A549 (cell line): ENCODE data around the gene ING5. TPM values are rescaled to one million over a fixed set of nuclear protein-coding genes. Genes with fewer than 3 reads are reported as not detected.
A peak's percentile ranks its signal among the peaks of the same experiment; 100 is the strongest.

Experiments used
- ATAC-seq, 2 experiments: fragments of 200-7000 bp in 1 of 2; fragments of >200 bp in 1 of 2; cut with Nextera tagmentation in 1 of 2; cut with Tn5 transposase in 1 of 2; 3 replicates each; pipeline versions ENCODE4 v1.8.0 to v1.9.1; 2018 to 2020; ENCODE audit warnings: mild to moderate bottlenecking in 1 of 2, moderate library complexity in 1 of 2
- CTCF ChIA-PET: fragments of 300-600 bp; sonication (Branson Sonifier 250); formaldehyde crosslinking; extraction: SDS; loops from one replicate; lab custom pipeline; 2021; ENCODE audit warnings: antibody characterized with exemption, inconsistent platforms; lab: Yijun Ruan, JAX
- POLR2A ChIA-PET: fragments of 350-600 bp; formaldehyde crosslinking; extraction: SDS; loops from one replicate; lab custom pipeline; 2021; ENCODE audit warnings: antibody characterized with exemption, inconsistent platforms; lab: Yijun Ruan, JAX
- DNase-seq, 2 experiments: peaks; one replicate each; pipeline versions ENCODE4 v3.0.0 to v3.0.0-alpha.2; 2011 to 2016; ENCODE audit warnings: low read depth in 1 of 2, low spot score in 1 of 2
- FAIRE-seq: peaks from 2 replicates; lab custom pipeline; 2011; peaks lifted over from hg19 to GRCh38; lab: Jason Lieb, UNC
- H3K27ac ChIP-seq, 2 experiments: fragments of >200 bp; sonication (Bioruptor Twin); formaldehyde crosslinking; 3 replicates each; pipeline ENCODE4 v1.5.1; 2016 to 2017
- H3K4me1 ChIP-seq: fragments of >200 bp; sonication (Bioruptor Twin); formaldehyde crosslinking; 3 replicates; pipeline ENCODE4 v1.6.1; 2016
- H3K4me2 ChIP-seq: fragments of >200 bp; sonication (Bioruptor Twin); formaldehyde crosslinking; 3 replicates; pipeline ENCODE4 v1.6.1; 2016
- H3K4me3 ChIP-seq: fragments of >200 bp; sonication (Bioruptor Twin); formaldehyde crosslinking; 3 replicates; pipeline ENCODE4 v1.5.1; 2016
- H3K9me3 ChIP-seq: fragments of >200 bp; sonication (Bioruptor Twin); formaldehyde crosslinking; 3 replicates; pipeline ENCODE4 v1.6.1; 2016
- BCL3 ChIP-seq: fragments of >200 bp; sonication (Bioruptor Twin); formaldehyde crosslinking; IDR thresholded peaks from 3 replicates; pipeline ENCODE4 v1.6.1; 2016
- BHLHE40 ChIP-seq: IDR thresholded peaks from 2 replicates; pipeline ENCODE4 v1.6.1; 2012; ENCODE audit warnings: low read depth, low read length, inconsistent platforms
- CBX8 ChIP-seq: fragments of 200-600 bp; sonication (generic); IDR thresholded peaks from 2 replicates; pipeline ENCODE4 v1.6.1; 2016
- CHD2 ChIP-seq: fragments of 150-350 bp; IDR thresholded peaks from 2 replicates; pipeline ENCODE4 v1.6.1; 2014; ENCODE audit warnings: low read length; ENCODE audit not compliant: partially characterized antibody
- CHD4 ChIP-seq: fragments of 200-600 bp; sonication (generic); IDR thresholded peaks from 2 replicates; pipeline ENCODE4 v1.6.1; 2016; ENCODE audit warnings: antibody characterized with exemption, mild to moderate bottlenecking, borderline replicate concordance
- CTCF ChIP-seq: fragments of >200 bp; sonication (Bioruptor Twin); formaldehyde crosslinking; IDR thresholded peaks from 3 replicates; pipeline ENCODE4 v1.5.1; 2016
- EHF ChIP-seq: fragments of 250-450 bp; sonication (Bioruptor Pico); IDR thresholded peaks from 2 replicates; pipeline ENCODE4 v1.5.0; 2020; ENCODE audit warnings: mild to moderate bottlenecking
- FOXS1 ChIP-seq: fragments of 250-450 bp; sonication (Bioruptor Pico); IDR thresholded peaks from 2 replicates; pipeline ENCODE4 v1.5.0; 2020; ENCODE audit warnings: mild to moderate bottlenecking, moderate library complexity
- HDAC2 ChIP-seq: fragments of 200-600 bp; sonication (generic); IDR thresholded peaks from 2 replicates; pipeline ENCODE4 v1.6.1; 2016
- HEYL ChIP-seq: fragments of 250-450 bp; sonication (Bioruptor Pico); IDR thresholded peaks from 2 replicates; pipeline ENCODE4 v1.8.0; 2021; ENCODE audit warnings: mild to moderate bottlenecking, moderate library complexity
- HOXA7 ChIP-seq: fragments of 250-450 bp; sonication (Bioruptor Pico); IDR thresholded peaks from 2 replicates; pipeline ENCODE4 v1.5.0; 2020; ENCODE audit warnings: mild to moderate bottlenecking, moderate library complexity
- HOXB5 ChIP-seq: fragments of 250-450 bp; sonication (Bioruptor Pico); IDR thresholded peaks from 2 replicates; pipeline ENCODE4 v1.5.0; 2020; ENCODE audit warnings: mild to moderate bottlenecking, moderate library complexity
- JUNB ChIP-seq: fragments of >200 bp; sonication (Bioruptor Twin); formaldehyde crosslinking; IDR thresholded peaks from 2 replicates; pipeline ENCODE4 v1.6.1; 2016
- MAFK ChIP-seq: fragments of 450-650 bp; IDR thresholded peaks from 2 replicates; pipeline ENCODE4 v1.6.1; 2014; ENCODE audit not compliant: partially characterized antibody
- MYC ChIP-seq: IDR thresholded peaks from 2 replicates; pipeline ENCODE4 v1.6.1; 2012; ENCODE audit warnings: mild to moderate bottlenecking, inconsistent platforms, low read length, improper control_type of control experiment, borderline replicate concordance
- NPAS2 ChIP-seq: fragments of 250-450 bp; sonication (Bioruptor Pico); IDR thresholded peaks from 2 replicates; pipeline ENCODE4 v1.8.0; 2022; ENCODE audit warnings: mild to moderate bottlenecking, moderate library complexity, borderline replicate concordance
- PHF8 ChIP-seq: fragments of 200-600 bp; sonication (generic); IDR thresholded peaks from 2 replicates; pipeline ENCODE4 v1.6.1; 2016; ENCODE audit warnings: low read depth, mild to moderate bottlenecking, antibody characterized with exemption, moderate library complexity, borderline replicate concordance
- POLR2A ChIP-seq: IDR thresholded peaks from 2 replicates; pipeline ENCODE4 v1.6.1; 2012; ENCODE audit warnings: mild to moderate bottlenecking, low read length
- POLR2AphosphoS2 ChIP-seq: conservative IDR thresholded peaks from 2 replicates; pipeline ENCODE4 v1.6.1; 2012; ENCODE audit warnings: low read length, improper control_type of control experiment, inconsistent platforms
- RARB ChIP-seq: fragments of 250-450 bp; sonication (Bioruptor Pico); IDR thresholded peaks from 2 replicates; pipeline ENCODE4 v1.8.0; 2021; ENCODE audit warnings: mild to moderate bottlenecking, moderate library complexity
- RFX5 ChIP-seq: fragments of 450-650 bp; IDR thresholded peaks from 2 replicates; pipeline ENCODE4 v1.7.1; 2014; ENCODE audit warnings: antibody characterized with exemption, mild to moderate bottlenecking, moderate library complexity
- RNF2 ChIP-seq: fragments of 200-600 bp; sonication (generic); IDR thresholded peaks from 2 replicates; pipeline ENCODE4 v1.6.1; 2016; ENCODE audit warnings: low read depth, mild to moderate bottlenecking, antibody characterized with exemption, moderate library complexity, borderline replicate concordance
- SMC3 ChIP-seq: fragments of >200 bp; sonication (Bioruptor Twin); formaldehyde crosslinking; IDR thresholded peaks from 3 replicates; pipeline ENCODE4 v1.6.1; 2018; ENCODE audit warnings: inconsistent platforms
- SREBF2 ChIP-seq: fragments of 450-650 bp; IDR thresholded peaks from 2 replicates; pipeline ENCODE4 v1.6.1; 2014; ENCODE audit warnings: mild to moderate bottlenecking, moderate library complexity
- ZC3H11A ChIP-seq: fragments of 450-650 bp; IDR thresholded peaks from 2 replicates; pipeline ENCODE4 v1.6.1; 2014; ENCODE audit warnings: antibody characterized with exemption, mild to moderate bottlenecking
- ZFP36 ChIP-seq: fragments of 450-650 bp; IDR thresholded peaks from 2 replicates; pipeline ENCODE4 v1.6.1; 2014; ENCODE audit warnings: borderline replicate concordance; ENCODE audit not compliant: partially characterized antibody
- WGBS: methylation state at CpG from one replicate; pipeline ENCODE4 v1.1.6; 2017; ENCODE audit errors: missing lambda C conversion rate; 5-methylcytosine and 5-hydroxymethylcytosine counted together
- polyA plus RNA-seq, 4 experiments: library from polyadenylated mRNA; depleted of rRNA in 3 of 4; stranded (reverse); fragments of >200 nt; fragmentation: RNase III in 1 of 4; extraction: RNeasy Plus Mini Kit Qiagen cat#74134 plus additional on column Dnase treatment in 1 of 4; gene quantifications; 2 replicates in 3 of 4; 3 replicates in 1 of 4; pipeline ENCODE4 v1.2.3, GENCODE V29; 2011 to 2017

The ING5 gene
- polyA plus RNA-seq, 2 of the 4 experiments (the other 2 are of a cell fraction): 28.6 to 29.6 TPM

GRCh38 chr2:241770936-241771285, 69.1 kb downstream of the ING5 start:
- H3K9me3 ChIP-seq: no peaks in the 10 kb centered on the region
- H3K4me2 ChIP-seq: no peak overlapping the region
- CTCF ChIA-PET: interaction anchor here (1.1 kb wide), 1 partner anchor 12 kb away, joined by 3 read pairs; no protein-coding TSS in a partner anchor
- no peak overlapping the region for H3K27ac ChIP-seq
- no peak for ATAC-seq
- H3K4me3 ChIP-seq: no peak overlapping the region
- peaks cover 17% of the 10 kb centered on the region for H3K4me1 ChIP-seq
- POLR2A ChIA-PET: no interaction called here
- WGBS: 94% methylated on average over 12 of the region's 12 CpGs
- no peak for FAIRE-seq
- TF ChIP-seq BCL3 (no peak), RNF2 (no peak), SMC3 (no peak), FOXS1 (CRISPR knock-in tag) (no peak), CHD2 (no peak), RARB (CRISPR knock-in tag) (no peak), RFX5 (no peak), NPAS2 (CRISPR knock-in tag) (no peak), POLR2A (no peak), HEYL (CRISPR knock-in tag) (no peak), JUNB (no peak)
- DNase-seq: no peak

GRCh38 chr2:241771286-241772062, 69.6 kb downstream of the ING5 start:
- POLR2A ChIA-PET: no interaction called here
- no peak for TF ChIP-seq ZC3H11A
- no peak for TF ChIP-seq PHF8
- TF ChIP-seq HDAC2: no peak
- no peak overlapping the region for H3K4me2 ChIP-seq
- ATAC-seq: no peak
- no peak overlapping the region for H3K4me3 ChIP-seq
- no peaks in the 10 kb centered on the region for H3K9me3 ChIP-seq
- peaks cover 17% of the 10 kb centered on the region for H3K4me1 ChIP-seq
- no peak for DNase-seq
- peak overlapping the region in 1 of 2 experiments; percentile 47; a peak in 1 of 6 replicates for H3K27ac ChIP-seq
- 91% methylated on average over 29 of the region's 38 CpGs for WGBS
- FAIRE-seq: no peak
- CTCF ChIA-PET: interaction anchor here (1.1 kb wide), 1 partner anchor 12 kb away, joined by 3 read pairs; no protein-coding TSS in a partner anchor

GRCh38 chr2:241772063-241772499, 70.2 kb downstream of the ING5 start:
- no peak for FAIRE-seq
- DNase-seq: no peak
- TF ChIP-seq MAFK (peak; percentile 13), CHD4 (no peak), ZFP36 (no peak)
- ATAC-seq: no peak
- H3K27ac ChIP-seq: no peak overlapping the region
- H3K4me1 ChIP-seq: peaks cover 17% of the 10 kb centered on the region
- ChIA-PET CTCF (interaction anchor here (1.3 kb wide), 1 partner anchor 9 kb away, joined by 5 read pairs; no protein-coding TSS in a partner anchor), POLR2A (no interaction called here)
- no peaks in the 10 kb centered on the region for H3K9me3 ChIP-seq
- H3K4me3 ChIP-seq: no peak overlapping the region
- WGBS: 84% methylated on average over 9 of the region's 9 CpGs
- no peak overlapping the region for H3K4me2 ChIP-seq

GRCh38 chr2:241773511-241774418, 71.9 kb downstream of the ING5 start:
- Histone ChIP-seq H3K27ac (no peak overlapping the region; a peak in 1 of 6 replicates), H3K4me1 (peaks cover 17% of the 10 kb centered on the region), H3K9me3 (no peaks in the 10 kb centered on the region), H3K4me3 (no peak overlapping the region), H3K4me2 (no peak overlapping the region)
- WGBS: 79% methylated on average over 22 of the region's 29 CpGs
- peak in 1 of 2 experiments; percentile 7; a peak in 3 of 6 replicates for ATAC-seq
- ChIA-PET POLR2A (no interaction called here), CTCF (interaction anchor here (1.3 kb wide), 1 partner anchor 8 kb away, joined by 5 read pairs; no protein-coding TSS in a partner anchor)
- no peak for DNase-seq
- no peak for FAIRE-seq
- TF ChIP-seq NPAS2 (CRISPR knock-in tag): no peak
- TF ChIP-seq CHD4: no peak
- TF ChIP-seq MYC: no peak
- no peak for TF ChIP-seq ZFP36
- no peak for TF ChIP-seq CBX8
- no peak for TF ChIP-seq BHLHE40
- TF ChIP-seq EHF: no peak
- TF ChIP-seq CTCF: no peak
- no peak for TF ChIP-seq SMC3
- TF ChIP-seq CHD2: no peak
- no peak for TF ChIP-seq HOXB5 (CRISPR knock-in tag)
- TF ChIP-seq POLR2AphosphoS2: no peak
- no peak for TF ChIP-seq SREBF2
- TF ChIP-seq HEYL (CRISPR knock-in tag): no peak
- TF ChIP-seq PHF8: no peak
- TF ChIP-seq HOXA7 (CRISPR knock-in tag): no peak
